Measurements from ENCODE around the gene GAB3.

GRCh38 chrX:154734061-154734781 lies 16.7 kb downstream of the GAB3 start:
- no peak for TF ChIP-seq CTCF (conservative IDR thresholded peaks at IDR 0.05 in 1 of 2, IDR thresholded peaks at IDR 0.05 in 1 of 2; ENCODE audit: extremely low read depth in 1 of 2, insufficient read depth in 1 of 2, low read depth in 1 of 2, low read length in 2 of 2)
- no peak for TF ChIP-seq EZH2 (IDR thresholded peaks at IDR 0.05; ENCODE audit: borderline replicate concordance, low read length)

All from mammary epithelial cell (primary cell).